OCI-LY7 (cell line): ENCODE data around the gene GALNT15. TPM values are rescaled to one million over a fixed set of nuclear protein-coding genes. Genes with fewer than 3 reads are reported as not detected.
A peak's percentile ranks its signal among the peaks of the same experiment; 100 is the strongest.

Source experiments
- BruUV-seq: library from RNA; stranded (reverse); fragments of 400-500 nt; replicated peaks from 2 replicates; lab custom pipeline; 2021; lab: Mats Ljungman, UMichigan
- CTCF ChIA-PET: fragments of 300-600 bp; sonication (Branson Sonifier 250); formaldehyde crosslinking; loops from one replicate; lab custom pipeline; 2022; ENCODE audit warnings: antibody characterized with exemption; ENCODE audit not compliant: unreplicated experiment; lab: Charles Lee
- POLR2A ChIA-PET: fragments of 300-600 bp; sonication (Branson Sonifier 250); formaldehyde crosslinking; loops from one replicate; lab custom pipeline; 2022; ENCODE audit warnings: antibody characterized with exemption; lab: Charles Lee
- DNase-seq: peaks from one replicate; pipeline ENCODE4 v3.0.0-alpha.2; 2015; ENCODE audit warnings: low spot score
- H2AFZ ChIP-seq: fragments of 200-600 bp; sonication (generic), shearing (Covaris generic); 2 replicates; pipeline ENCODE4 v1.6.1; 2014; ENCODE audit warnings: mild to moderate bottlenecking, antibody characterized with exemption, low read length, moderate library complexity
- H3K27ac ChIP-seq: fragments of 200-600 bp; sonication (generic); 2 replicates; pipeline ENCODE4 v1.5.1; 2014; ENCODE audit warnings: mixed run types, low read depth, mild to moderate bottlenecking, moderate library complexity, low read length, inconsistent platforms; ENCODE audit not compliant: poor library complexity, severe bottlenecking
- H3K36me3 ChIP-seq: fragments of 200-600 bp; sonication (generic); 2 replicates; pipeline ENCODE4 v1.6.1; 2014; ENCODE audit warnings: mild to moderate bottlenecking, antibody characterized with exemption, low read length, moderate library complexity, mixed read lengths; ENCODE audit not compliant: insufficient read depth
- H3K4me1 ChIP-seq: fragments of 200-600 bp; sonication (generic); 2 replicates; pipeline ENCODE4 v1.5.1; 2014; ENCODE audit warnings: mild to moderate bottlenecking, low read length; ENCODE audit not compliant: insufficient read depth, poor library complexity, severe bottlenecking
- H3K4me2 ChIP-seq: fragments of 200-600 bp; sonication (generic); 2 replicates; pipeline ENCODE4 v1.6.1; 2014; ENCODE audit warnings: mild to moderate bottlenecking, low read length
- H3K4me3 ChIP-seq: fragments of 200-600 bp; sonication (generic); 2 replicates; pipeline ENCODE4 v1.5.1; 2014; ENCODE audit warnings: mild to moderate bottlenecking, low read depth, low read length; ENCODE audit not compliant: poor library complexity, severe bottlenecking
- H3K79me2 ChIP-seq: fragments of 200-600 bp; sonication (generic); 2 replicates; pipeline ENCODE4 v1.6.1; 2016; ENCODE audit warnings: low read depth, mild to moderate bottlenecking, low read length, moderate library complexity, mixed read lengths; ENCODE audit not compliant: insufficient read depth
- H3K9me2 ChIP-seq: fragments of 200-600 bp; sonication (generic); 2 replicates; pipeline ENCODE4 v1.6.1; 2016; ENCODE audit warnings: mild to moderate bottlenecking, low read length, mixed read lengths; ENCODE audit not compliant: insufficient read depth
- H3K9me3 ChIP-seq: fragments of 200-600 bp; sonication (generic); 2 replicates; pipeline ENCODE4 v1.6.1; 2014; ENCODE audit warnings: mild to moderate bottlenecking, mixed run types, low read length, mixed read lengths
- H4K20me1 ChIP-seq: fragments of 200-600 bp; sonication (generic); 2 replicates; pipeline ENCODE4 v1.6.1; 2014; ENCODE audit warnings: mild to moderate bottlenecking, antibody characterized with exemption, low read length, moderate library complexity, mixed read lengths; ENCODE audit not compliant: insufficient read depth
- CTCF ChIP-seq: fragments of 200-600 bp; sonication (generic); conservative IDR thresholded peaks from 2 replicates; pipeline ENCODE4 v1.5.1; 2014; ENCODE audit warnings: mild to moderate bottlenecking, antibody characterized with exemption, low read length, moderate library complexity, mixed read lengths
- EZH2phosphoT487 ChIP-seq: fragments of 200-600 bp; sonication (generic); IDR thresholded peaks from 2 replicates; pipeline ENCODE4 v1.6.1; 2018; ENCODE audit warnings: low read depth, borderline replicate concordance, mild to moderate bottlenecking, mixed run types, antibody characterized with exemption, low read length, moderate library complexity, mixed read lengths
- intact Hi-C: fragments of 100-400 bp; cut with micrococcal nuclease; formaldehyde crosslinking; loops from one replicate; pipeline ENCODE4 v1.10.0; 2022; ENCODE audit not compliant: unreplicated experiment
- total RNA-seq, 2 experiments: library from RNA; depleted of rRNA in 1 of 2; stranded (reverse); fragments of >200 nt in 1 of 2; shearing (Covaris generic) in 1 of 2; gene quantifications; 2 replicates each; pipeline ENCODE4 v1.2.3, GENCODE V29; 2014 to 2022

The GALNT15 gene
- total RNA-seq, 2 experiments from 2014 or later, result 0.03 TPM; not detected in 1

GRCh38 chr3:16262174-16262573 is 87.7 kb downstream of the GALNT15 start:
- no TSS peak for BruUV-seq
- intact Hi-C loops, result no loop called here
- H4K20me1 ChIP-seq, result no peaks in the 10 kb centered on the region
- H3K36me3 ChIP-seq, result peaks cover 23% of the 10 kb centered on the region; the same call in 1 of the 2 replicates
- no peaks in the 10 kb centered on the region for H3K9me2 ChIP-seq
- TF ChIP-seq CTCF, result no peak
- H3K27ac ChIP-seq, result no peak overlapping the region
- H3K79me2 ChIP-seq, result peaks cover 38% of the 10 kb centered on the region
- H3K4me2 ChIP-seq, result no peak overlapping the region
- POLR2A ChIA-PET, result no interaction called here
- no peak for DNase-seq
- no peak overlapping the region for H3K4me3 ChIP-seq
- peaks cover 21% of the 10 kb centered on the region for H3K4me1 ChIP-seq
- no peaks in the 10 kb centered on the region for H3K9me3 ChIP-seq
- H2AFZ ChIP-seq, result no peak overlapping the region
- CTCF ChIA-PET, result no interaction called here

GRCh38 chr3:16264174-16264707 is 89.8 kb downstream of the GALNT15 start:
- H3K4me3 ChIP-seq, result peak overlapping the region; percentile 91
- intact Hi-C loops, result no loop called here
- BruUV-seq, result TSS peak; percentile 79
- peak overlapping the region; percentile 75 for H2AFZ ChIP-seq
- no peaks in the 10 kb centered on the region for H3K9me2 ChIP-seq
- peaks cover 35% of the 10 kb centered on the region for H3K4me1 ChIP-seq
- H3K4me2 ChIP-seq, result peak overlapping the region; percentile 79
- no peak for DNase-seq
- TF ChIP-seq CTCF, result no peak
- TF ChIP-seq EZH2phosphoT487, result no peak
- POLR2A ChIA-PET, result interaction anchor here (0.7 to 1.5 kb wide), 12 partner anchors 10 to 931 kb away, joined by 3 to 5 read pairs (median 3); no protein-coding TSS in a partner anchor
- no peaks in the 10 kb centered on the region for H4K20me1 ChIP-seq
- CTCF ChIA-PET, result interaction anchor here (1.1 kb wide), 1 partner anchor 12 kb away, joined by 3 read pairs; no protein-coding TSS in a partner anchor
- peak overlapping the region; percentile 26 for H3K27ac ChIP-seq
- peaks cover 22% of the 10 kb centered on the region; the same call in 1 of the 2 replicates for H3K36me3 ChIP-seq
- H3K79me2 ChIP-seq, result peaks cover 58% of the 10 kb centered on the region
- no peaks in the 10 kb centered on the region for H3K9me3 ChIP-seq
